NCI-H128 (cell line): ENCODE measurements around the gene UBAC1.
"Not testable (repeated sequence)": the region's sequence is repeated elsewhere in the genome, so short reads cannot be mapped to it uniquely, and the experiment has no call there.

ENCODE experiments used
- DNase-seq: peaks from one replicate; lab custom pipeline; 2025; ENCODE audit not compliant: unreplicated experiment; lab: John Stamatoyannopoulos, UW

UBAC1 gene

GRCh38 chr9:135923508-135923907, 37.7 kb downstream of the UBAC1 start:
- DNase-seq: no peak

- no peak for DNase-seq
These were observed 39.3 kb downstream of the UBAC1 start for GRCh38 chr9:135921749-135922310.

GRCh38 chr9:135920973-135921585, 40.1 kb downstream of the UBAC1 start:
- DNase-seq: no peak

- DNase-seq: no peak
These were observed 40.8 kb downstream of the UBAC1 start for GRCh38 chr9:135920256-135920930.

- DNase-seq: no peak
These were observed 41.8 kb downstream of the UBAC1 start for GRCh38 chr9:135919318-135919890.

GRCh38 chr9:135916227-135916626, 44.9 kb downstream of the UBAC1 start:
- not testable (repeated sequence) for DNase-seq

GRCh38 chr9:135914921-135915320, 46.3 kb downstream of the UBAC1 start:
- no peak for DNase-seq

GRCh38 chr9:135911233-135911632, 49.9 kb downstream of the UBAC1 start:
- not testable (repeated sequence) for DNase-seq

- no peak for DNase-seq
These were observed 50.4 kb downstream of the UBAC1 start for GRCh38 chr9:135910757-135911156.

GRCh38 chr9:135910216-135910615, 51.0 kb downstream of the UBAC1 start:
- no peak for DNase-seq

- DNase-seq: no peak
These were observed 51.8 kb downstream of the UBAC1 start for GRCh38 chr9:135909371-135909770.

GRCh38 chr9:135908754-135909204, 52.4 kb downstream of the UBAC1 start:
- DNase-seq: no peak

- no peak for DNase-seq
These were observed 53.0 kb downstream of the UBAC1 start for GRCh38 chr9:135908093-135908753.

GRCh38 chr9:135907431-135908092, 53.6 kb downstream of the UBAC1 start, which contains the start of gene CAMSAP1:
Gene CAMSAP1, minus strand, starts transcription at chr9:135907546. Its CDS starts 387 bp downstream, at chr9:135907159.
- DNase-seq: peak; percentile 82

GRCh38 chr9:135907006-135907430, 54.2 kb downstream of the UBAC1 start:
- DNase-seq: no peak

- no peak for DNase-seq
These were observed 54.7 kb downstream of the UBAC1 start for GRCh38 chr9:135906291-135907005.

- DNase-seq: no peak
These were observed 55.6 kb downstream of the UBAC1 start for GRCh38 chr9:135905380-135906258.

GRCh38 chr9:135903786-135904520, 57.2 kb downstream of the UBAC1 start:
- DNase-seq: no peak

GRCh38 chr9:135903358-135903656, 57.9 kb downstream of the UBAC1 start:
- DNase-seq: no peak
